ENCODE data around the gene KHNYN. TPM values are rescaled to one million over a fixed set of nuclear protein-coding genes. Genes with fewer than 3 reads are reported as not detected.

The KHNYN gene
- total RNA-seq, 2 experiments from 2014 or later, result 50.8 to 57.5 TPM

- no peak overlapping the region for H2AFZ ChIP-seq (ENCODE audit: low read length)
- H4K20me1 ChIP-seq (ENCODE audit: insufficient read depth, low read length), result no peaks in the 10 kb centered on the region
- H3K4me2 ChIP-seq (ENCODE audit: low read length), result peak overlapping the region; percentile 63
- H3K4me1 ChIP-seq (ENCODE audit: insufficient read depth, low read length, poor library complexity, severe bottlenecking), result peaks cover 55% of the 10 kb centered on the region
- ChIA-PET CTCF (ENCODE audit: unreplicated experiment) (interaction anchor here (1.3 to 3.0 kb wide), 3 partner anchors 70 to 103 kb away, joined by 12 to 16 read pairs (median 14); no protein-coding TSS in a partner anchor), POLR2A (interaction anchor here (1.5 kb wide), 2 partner anchors 71 to 103 kb away, joined by 3 to 11 read pairs; no protein-coding TSS in a partner anchor)
- H3K36me3 ChIP-seq (ENCODE audit: insufficient read depth, low read length), result peaks cover 66% of the 10 kb centered on the region
- intact Hi-C loops (cut with micrococcal nuclease; ENCODE audit: unreplicated experiment), result loop anchor here (1.0 kb wide), 2 partner anchors 71 to 103 kb away; no protein-coding TSS in a partner anchor
- H3K9me3 ChIP-seq (ENCODE audit: low read length), result no peaks in the 10 kb centered on the region
- H3K9me2 ChIP-seq (ENCODE audit: insufficient read depth, low read length), result no peaks in the 10 kb centered on the region
- TF ChIP-seq EZH2phosphoT487 (IDR thresholded peaks at IDR 0.05; ENCODE audit: borderline replicate concordance, low read depth, low read length), result no peak
- TF ChIP-seq, protein P1, sequence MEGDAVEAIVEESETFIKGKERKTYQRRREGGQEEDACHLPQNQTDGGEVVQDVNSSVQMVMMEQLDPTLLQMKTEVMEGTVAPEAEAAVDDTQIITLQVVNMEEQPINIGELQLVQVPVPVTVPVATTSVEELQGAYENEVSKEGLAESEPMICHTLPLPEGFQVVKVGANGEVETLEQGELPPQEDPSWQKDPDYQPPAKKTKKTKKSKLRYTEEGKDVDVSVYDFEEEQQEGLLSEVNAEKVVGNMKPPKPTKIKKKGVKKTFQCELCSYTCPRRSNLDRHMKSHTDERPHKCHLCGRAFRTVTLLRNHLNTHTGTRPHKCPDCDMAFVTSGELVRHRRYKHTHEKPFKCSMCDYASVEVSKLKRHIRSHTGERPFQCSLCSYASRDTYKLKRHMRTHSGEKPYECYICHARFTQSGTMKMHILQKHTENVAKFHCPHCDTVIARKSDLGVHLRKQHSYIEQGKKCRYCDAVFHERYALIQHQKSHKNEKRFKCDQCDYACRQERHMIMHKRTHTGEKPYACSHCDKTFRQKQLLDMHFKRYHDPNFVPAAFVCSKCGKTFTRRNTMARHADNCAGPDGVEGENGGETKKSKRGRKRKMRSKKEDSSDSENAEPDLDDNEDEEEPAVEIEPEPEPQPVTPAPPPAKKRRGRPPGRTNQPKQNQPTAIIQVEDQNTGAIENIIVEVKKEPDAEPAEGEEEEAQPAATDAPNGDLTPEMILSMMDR (conservative IDR thresholded peaks at IDR 0.05; ENCODE audit: low read length), result peak; percentile 93
- no TSS peak for BruUV-seq (replicated peaks)
- H3K27ac ChIP-seq (ENCODE audit: low read depth, low read length, poor library complexity, severe bottlenecking), result peak overlapping the region; percentile 80
- H3K4me3 ChIP-seq (ENCODE audit: low read depth, low read length, poor library complexity, severe bottlenecking), result peak overlapping the region; percentile 37
- DNase-seq (ENCODE audit: low spot score), result peak; percentile 76
- peaks cover 7% of the 10 kb centered on the region; the same call in 1 of the 2 replicates for H3K79me2 ChIP-seq (ENCODE audit: insufficient read depth, low read depth, low read length)
Measured at GRCh38 chr14:24436355-24437019, 6.7 kb downstream of the KHNYN start.

DNA sequence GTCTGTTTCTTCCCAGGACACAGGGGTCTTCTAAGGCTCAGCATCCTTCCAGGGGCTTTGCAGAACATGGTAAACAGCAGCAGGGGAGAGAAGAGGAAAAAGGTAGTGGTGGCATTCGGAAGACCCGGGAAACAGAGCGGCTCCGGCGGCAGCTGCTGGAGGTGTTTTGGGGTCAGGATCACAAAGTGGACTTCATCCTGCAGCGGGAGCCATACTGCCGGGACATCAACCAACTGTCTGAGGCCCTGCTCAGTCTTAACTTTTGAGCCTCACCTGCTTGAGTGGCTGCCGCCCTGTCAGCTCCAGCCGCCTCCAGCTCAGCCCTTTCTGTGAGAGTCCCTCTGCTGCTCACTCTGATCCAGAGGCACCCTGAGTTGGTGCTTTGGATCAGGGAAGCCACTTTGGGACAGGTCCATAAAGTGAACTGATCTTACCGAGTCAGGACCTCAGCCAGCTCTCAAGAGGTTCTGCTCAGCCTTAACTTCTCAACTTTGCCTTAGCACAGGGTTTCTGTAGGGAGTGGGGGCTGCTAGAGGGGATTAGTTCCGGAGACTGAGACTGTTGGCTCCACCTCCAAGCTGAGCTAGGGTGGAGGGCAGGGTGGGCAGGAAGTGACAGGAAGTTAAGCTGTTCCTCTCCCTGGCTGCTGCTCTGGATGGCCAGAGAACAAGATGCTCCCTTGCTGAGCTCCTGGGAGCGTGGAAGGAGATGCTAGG, 7.4 kb downstream of the KHNYN start:
- Histone ChIP-seq H3K9me2 (ENCODE audit: insufficient read depth, low read length) (no peaks in the 10 kb centered on the region), H4K20me1 (ENCODE audit: insufficient read depth, low read length) (no peaks in the 10 kb centered on the region), H3K4me2 (ENCODE audit: low read length) (peak overlapping the region; percentile 63), H2AFZ (ENCODE audit: low read length) (no peak overlapping the region), H3K4me1 (ENCODE audit: insufficient read depth, low read length, poor library complexity, severe bottlenecking) (peaks cover 52% of the 10 kb centered on the region), H3K9me3 (ENCODE audit: low read length) (no peaks in the 10 kb centered on the region), H3K4me3 (ENCODE audit: low read depth, low read length, poor library complexity, severe bottlenecking) (peak overlapping the region; percentile 37), H3K79me2 (ENCODE audit: insufficient read depth, low read depth, low read length) (peaks cover 13% of the 10 kb centered on the region; the same call in 1 of the 2 replicates), H3K36me3 (ENCODE audit: insufficient read depth, low read length) (peaks cover 69% of the 10 kb centered on the region), H3K27ac (ENCODE audit: low read depth, low read length, poor library complexity, severe bottlenecking) (peak overlapping the region; percentile 80)
- POLR2A ChIA-PET, result interaction anchor here (0.7 to 1.5 kb wide), 5 partner anchors 7 to 104 kb away, joined by 3 to 11 read pairs (median 4); partner anchors contain the start of genes CBLN3 and KHNYN
- CTCF ChIA-PET (ENCODE audit: unreplicated experiment), result interaction anchor here (2.2 to 3.0 kb wide), 2 partner anchors 75 to 104 kb away, joined by 14 to 16 read pairs; no protein-coding TSS in a partner anchor
- DNase-seq (ENCODE audit: low spot score), result peak; percentile 67
- BruUV-seq (replicated peaks), result no TSS peak
- TF ChIP-seq, protein P1 (conservative IDR thresholded peaks at IDR 0.05; ENCODE audit: low read length), result peak; percentile 57
- TF ChIP-seq EZH2phosphoT487 (IDR thresholded peaks at IDR 0.05; ENCODE audit: borderline replicate concordance, low read depth, low read length), result no peak
- intact Hi-C loops (cut with micrococcal nuclease; ENCODE audit: unreplicated experiment), result no loop called here
